ENCODE measurements around the gene FAM193A.
"Not testable (repeated sequence)": the region's sequence is repeated elsewhere in the genome, so short reads cannot be mapped to it uniquely, and the experiment has no call there.

FAM193A gene

GRCh38 chr4:2746891-2747695 is 210.6 kb downstream of the FAM193A start:
- no peak for DNase-seq (ENCODE audit: low read depth in 3 of 3)

DNA sequence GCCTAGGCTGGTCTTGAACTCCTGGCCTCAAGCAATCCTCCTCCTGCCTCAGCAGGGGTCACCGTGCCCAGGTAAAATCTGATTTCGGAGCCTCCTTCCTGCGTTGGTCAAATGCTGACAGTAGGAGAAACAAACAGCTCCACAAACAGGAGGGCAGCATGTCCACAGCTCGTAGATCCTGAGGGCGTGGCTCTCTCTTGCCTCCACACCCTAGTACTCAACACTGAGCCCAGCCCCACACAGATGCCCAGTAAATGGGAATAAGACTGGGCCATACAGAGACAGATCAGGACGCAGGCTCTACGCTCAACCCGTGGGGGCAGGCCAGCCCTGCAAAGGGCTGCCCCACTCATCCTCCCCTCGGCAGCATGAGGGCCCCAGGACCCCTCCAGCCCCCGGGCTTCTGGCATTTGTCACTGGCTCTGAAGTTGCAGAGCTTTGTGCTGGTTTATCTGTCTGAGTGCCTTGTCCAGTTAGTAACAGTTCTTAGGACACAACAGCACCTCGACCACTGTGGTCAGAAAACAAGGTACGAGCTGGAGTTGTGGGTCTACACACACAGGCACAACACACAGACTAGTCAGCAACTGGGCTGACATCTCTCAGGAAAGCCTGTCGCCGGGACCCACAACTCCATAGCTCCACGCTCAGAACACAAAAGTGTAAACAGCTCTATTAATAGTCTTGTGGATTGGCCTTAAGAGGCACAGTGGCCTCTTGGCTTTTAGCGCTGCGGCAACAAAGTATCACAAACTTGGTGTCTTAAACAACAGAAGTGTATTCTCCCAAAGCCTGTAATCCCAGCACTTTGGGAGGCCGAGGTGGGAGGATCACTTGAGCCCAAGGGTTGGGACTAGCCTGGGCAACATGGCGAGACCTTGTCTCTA is 214.5 kb downstream of the FAM193A start:
- DNase-seq (ENCODE audit: low read depth in 3 of 3) = no peak

DNA sequence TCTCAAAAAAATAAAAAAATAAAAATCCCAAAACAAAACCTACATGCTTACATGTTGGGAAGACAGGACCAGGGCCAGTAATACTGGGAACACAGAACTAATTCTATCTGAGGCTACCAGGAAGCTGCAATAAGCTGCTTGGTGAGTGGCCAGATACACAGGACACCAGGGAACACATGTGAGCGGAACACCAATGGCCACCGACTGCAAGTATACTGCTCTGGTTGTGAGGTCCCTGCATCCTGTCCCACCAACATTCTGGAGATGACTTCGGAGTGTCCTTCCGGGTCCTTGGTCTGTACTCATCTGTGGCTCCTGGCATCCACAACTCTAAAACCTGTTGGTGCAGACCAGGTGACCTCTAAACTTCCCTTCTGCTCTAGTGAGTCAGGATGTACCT is 217.0 kb downstream of the FAM193A start:
- DNase-seq (ENCODE audit: low read depth in 3 of 3) = no peak

- no peak for DNase-seq (ENCODE audit: low read depth in 3 of 3)
Observed at GRCh38 chr4:2754848-2755819, 218.7 kb downstream of the FAM193A start.

- DNase-seq (ENCODE audit: low read depth in 3 of 3) = peak; percentile 61 to 81 (median 64)
Observed at GRCh38 chr4:2755821-2756690, 219.6 kb downstream of the FAM193A start, which contains the start of gene TNIP2. TSS of gene TNIP2 (minus strand) at chr4:2756336. CDS start at chr4:2756289, 47 bp downstream.

- no peak for DNase-seq (ENCODE audit: low read depth in 3 of 3)
Observed at GRCh38 chr4:2756691-2757350, 220.4 kb downstream of the FAM193A start.

DNA sequence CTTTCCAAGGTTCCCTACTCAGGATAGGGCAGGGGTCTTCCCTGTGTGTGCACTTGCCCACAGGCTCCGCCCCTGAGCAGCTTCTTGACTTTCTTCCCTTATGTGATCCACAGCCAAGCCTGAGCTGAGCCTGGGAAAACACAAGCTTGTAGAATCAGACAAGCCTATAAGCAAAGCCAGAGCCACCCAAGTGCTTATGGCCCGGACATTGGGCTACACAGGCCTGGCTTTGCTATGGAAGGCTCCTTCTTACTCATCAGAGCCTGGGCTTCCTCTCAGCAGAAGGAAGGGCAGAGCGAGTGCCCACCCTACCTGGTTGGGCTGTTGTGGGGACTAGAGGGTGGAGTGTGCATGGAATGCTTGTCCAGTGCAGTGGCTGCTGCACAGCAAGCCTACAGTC is 221.0 kb downstream of the FAM193A start:
- DNase-seq (ENCODE audit: low read depth in 3 of 3) = no peak

GRCh38 chr4:2761035-2761923 is 224.8 kb downstream of the FAM193A start:
- no peak for DNase-seq (ENCODE audit: low read depth in 3 of 3)

DNA sequence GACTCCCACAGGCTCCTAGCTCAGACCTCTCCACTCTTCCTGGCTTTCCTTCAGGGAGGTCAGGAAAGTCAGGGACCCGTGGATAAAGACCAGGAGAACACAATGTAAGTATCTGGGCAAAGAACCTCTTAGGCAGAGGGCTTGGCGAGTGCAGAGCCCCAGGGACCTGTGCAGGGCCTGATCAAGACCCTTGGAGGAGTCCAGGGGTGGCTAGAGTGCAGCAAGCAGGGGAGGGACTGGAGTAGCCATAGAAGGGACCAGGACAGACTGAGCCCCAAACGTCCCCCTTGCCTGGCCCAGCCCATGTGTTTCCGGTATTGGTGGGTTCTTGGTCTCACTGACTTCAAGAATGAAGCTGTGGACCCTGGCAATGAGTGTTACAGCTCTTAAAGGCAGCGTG is 225.6 kb downstream of the FAM193A start:
- no peak for DNase-seq (ENCODE audit: low read depth in 3 of 3)

GRCh38 chr4:2762486-2763370 is 226.3 kb downstream of the FAM193A start:
- DNase-seq (ENCODE audit: low read depth in 3 of 3) = not testable (repeated sequence)

- no peak for DNase-seq (ENCODE audit: low read depth in 3 of 3)
Observed at GRCh38 chr4:2763511-2763967, 227.1 kb downstream of the FAM193A start.

DNA sequence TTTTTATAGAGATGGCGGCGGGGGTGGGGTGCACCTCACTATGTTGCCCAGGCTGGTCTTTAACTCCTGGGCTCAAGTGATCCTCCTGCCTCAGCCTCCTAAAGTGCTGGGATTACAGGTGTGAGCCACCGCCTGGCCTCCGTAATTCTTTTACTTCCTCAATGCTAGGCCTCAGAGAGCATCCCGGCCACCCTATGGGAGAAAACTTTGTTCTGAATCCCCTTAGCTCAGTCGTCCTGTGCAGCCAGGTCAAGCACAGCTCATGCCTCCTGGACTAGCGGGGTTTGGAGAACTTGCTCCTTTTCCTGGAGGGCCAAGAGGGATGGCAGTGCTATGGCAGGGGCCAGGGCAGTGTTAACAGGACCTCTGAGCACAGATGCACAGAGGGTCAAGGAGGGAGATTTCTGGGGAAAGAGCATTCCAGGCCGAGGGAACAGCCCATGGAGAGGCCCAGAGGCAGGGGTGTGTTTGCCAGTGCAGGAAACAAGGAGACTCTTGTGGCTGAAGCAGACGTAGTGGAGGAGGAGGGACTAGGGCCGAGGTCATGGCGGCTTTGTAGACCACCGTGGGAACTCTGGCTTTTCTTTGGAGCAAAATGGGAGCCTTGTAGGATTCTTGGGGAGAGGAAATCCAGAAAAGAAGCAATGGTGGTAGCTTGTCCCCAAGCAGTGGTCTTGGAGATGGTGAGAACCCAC is 229.5 kb downstream of the FAM193A start:
- DNase-seq (ENCODE audit: low read depth in 3 of 3) = no peak

- DNase-seq (ENCODE audit: low read depth in 3 of 3) = no peak
Observed at GRCh38 chr4:2767046-2767704, 230.7 kb downstream of the FAM193A start.

DNA sequence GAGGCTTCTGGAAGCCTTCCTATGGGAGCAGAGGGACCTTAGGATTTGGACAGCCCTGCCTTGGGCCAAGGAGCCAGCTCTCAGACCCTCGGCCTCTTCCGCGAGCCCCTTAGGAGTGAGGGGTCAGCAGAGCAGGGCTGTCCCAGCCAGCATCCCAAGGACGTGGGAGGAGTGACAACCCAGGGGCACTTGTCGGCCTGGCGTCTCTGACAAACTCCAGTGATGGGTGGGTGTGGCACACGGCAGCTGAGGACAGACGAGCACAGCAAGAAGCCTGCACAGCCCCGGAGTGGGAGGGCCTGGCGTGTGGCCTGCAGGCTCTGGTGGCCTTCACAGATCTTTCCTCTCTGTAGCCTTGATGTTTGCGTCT is 231.2 kb downstream of the FAM193A start:
- no peak for DNase-seq (ENCODE audit: low read depth in 3 of 3)

DNA sequence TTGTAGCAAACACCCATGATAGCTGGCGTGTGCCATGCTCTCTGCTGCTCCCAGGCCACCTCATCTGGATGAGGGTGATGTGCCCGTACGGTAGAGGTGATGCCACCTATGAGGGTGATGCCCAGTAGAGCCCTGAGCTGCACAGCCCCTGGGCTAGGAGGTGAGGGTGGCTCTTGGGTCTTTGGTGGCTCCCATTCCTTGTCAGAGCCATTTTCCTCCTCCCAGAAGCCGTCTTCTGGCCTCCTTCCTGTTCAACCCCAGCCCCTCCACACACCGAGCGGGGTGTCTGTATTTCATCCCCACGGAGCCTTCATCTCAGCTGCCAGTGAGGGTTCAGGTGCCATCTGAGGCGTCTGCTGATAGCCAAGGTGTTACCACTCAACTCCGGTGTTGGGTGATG is 231.7 kb downstream of the FAM193A start:
- DNase-seq (ENCODE audit: low read depth in 3 of 3) = no peak

DNA sequence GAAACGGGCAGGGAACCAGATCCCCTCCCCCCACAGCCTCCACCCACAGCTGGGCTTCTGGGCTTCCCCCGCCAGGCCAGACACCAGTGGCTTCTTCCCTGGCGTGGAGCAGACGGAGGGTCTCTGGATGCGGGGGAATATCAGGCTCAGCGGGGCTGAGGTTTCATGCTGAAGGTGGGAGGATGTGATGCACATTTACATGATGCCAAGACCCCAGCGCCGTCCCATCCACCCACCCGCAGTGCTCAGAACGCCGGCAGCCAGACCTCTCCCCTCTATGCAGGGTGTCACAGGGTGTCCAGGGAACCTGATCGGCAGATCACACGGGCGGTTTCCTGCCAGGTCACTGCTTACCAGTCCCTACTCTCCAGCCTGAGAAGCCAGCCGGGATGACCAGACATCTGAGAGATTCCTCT is 232.5 kb downstream of the FAM193A start:
- no peak for DNase-seq (ENCODE audit: low read depth in 3 of 3)

DNA sequence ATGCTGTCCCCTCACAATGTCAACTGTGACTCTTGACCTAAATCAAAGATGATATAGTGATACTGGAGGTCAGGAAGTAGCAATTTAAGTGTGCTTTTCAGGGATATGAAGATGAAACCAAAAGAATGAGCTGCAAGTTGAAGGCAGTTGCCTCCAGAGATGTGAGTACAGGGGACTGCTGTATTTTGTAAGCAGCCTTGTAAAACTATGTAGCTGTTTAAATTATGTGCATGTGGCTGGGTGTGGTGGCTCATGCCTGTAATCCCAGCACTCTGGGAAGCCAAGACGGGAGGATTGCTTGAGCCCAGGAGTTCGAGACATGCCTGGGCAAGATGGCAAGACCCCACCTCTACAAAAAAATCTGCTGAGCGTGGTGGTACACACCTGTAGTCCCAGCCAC is 234.8 kb downstream of the FAM193A start:
- no peak for DNase-seq (ENCODE audit: low read depth in 3 of 3)

Measured in stimulated activated CD4-positive, alpha-beta T cell treated with anti-CD3 and anti-CD28 coated beads, TNF-alpha, amount 100 ng/mL, for 48 hours (primary cell).